ENCODE measurements around the gene CPA3.

DNA sequence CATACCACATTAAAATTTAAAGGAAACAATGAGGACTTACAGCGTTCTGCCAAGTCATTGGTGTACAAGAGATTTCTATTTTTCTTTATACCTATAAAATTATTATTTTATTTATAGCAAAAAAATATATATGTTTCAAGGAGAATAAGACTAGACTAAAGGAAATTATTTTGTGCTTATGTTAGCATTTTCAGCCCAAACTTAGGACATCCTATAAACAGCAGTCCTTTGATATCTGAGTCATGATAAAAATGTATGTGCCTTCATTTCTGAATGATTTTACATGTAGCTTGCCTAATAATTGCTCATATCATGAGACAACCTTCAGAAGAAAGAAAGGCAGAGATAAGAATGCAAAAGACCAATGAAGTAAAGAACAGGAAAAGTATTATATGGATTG lies 16.7 kb upstream of the CPA3 start:
- TF ChIP-seq EZH2 (IDR thresholded peaks at IDR 0.05; ENCODE audit: insufficient read depth, poor library complexity, severe bottlenecking) (no peak), EZH2phosphoT487 (IDR thresholded peaks at IDR 0.05; ENCODE audit: insufficient read depth, low read depth) (no peak)

All from GM23248 (cell line).